HG03159 (cell line): ENCODE measurements around the gene EXOC6B.

Experiments
- ATAC-seq: cut with Tn5 transposase; IDR thresholded peaks from one replicate; pipeline ENCODE4 v1.9.1; 2021; ENCODE audit warnings: mild to moderate bottlenecking, moderate library complexity; ENCODE audit not compliant: unreplicated experiment

Gene EXOC6B

DNA sequence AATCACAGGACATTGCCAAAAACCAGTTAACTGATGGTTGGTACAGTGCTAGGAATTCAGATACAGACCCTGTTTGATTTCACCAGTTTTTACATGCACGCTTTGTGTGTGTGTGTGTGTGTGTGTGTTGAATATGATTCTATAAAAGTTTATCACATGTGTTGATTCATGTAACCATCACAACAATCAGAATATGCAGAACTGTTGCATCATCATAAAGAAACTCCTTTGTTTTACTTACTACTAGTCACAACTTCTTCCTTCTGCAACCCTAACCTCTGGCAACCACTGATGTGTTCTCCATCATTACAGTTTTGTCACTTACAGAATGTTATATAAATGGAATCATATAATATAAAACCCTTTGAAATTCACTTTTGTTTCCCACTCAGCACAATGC, 533.4 kb downstream of the EXOC6B start:
- no peak for ATAC-seq

DNA sequence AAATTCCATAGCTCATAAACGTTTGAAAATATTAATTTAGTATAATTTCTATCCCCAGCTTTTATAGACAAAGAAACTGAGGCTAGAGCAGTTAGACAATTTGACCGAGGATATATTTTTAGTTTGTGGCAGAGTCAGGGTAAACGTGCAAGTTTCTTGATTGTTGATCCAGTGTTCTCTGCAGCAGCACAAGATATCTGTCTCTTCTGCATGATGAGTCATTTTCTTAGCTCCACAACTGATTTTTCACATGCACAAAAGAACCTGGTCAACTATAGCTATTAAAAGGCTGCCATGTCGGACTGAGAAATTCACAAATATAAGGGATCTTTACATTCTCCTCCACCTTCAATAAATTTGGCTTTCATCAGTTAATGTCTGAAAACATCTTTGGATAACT, 534.8 kb downstream of the EXOC6B start:
- no peak for ATAC-seq

- ATAC-seq = no peak
These were observed 536.1 kb downstream of the EXOC6B start for GRCh38 chr2:72289736-72290135.

GRCh38 chr2:72289283-72289682, 536.5 kb downstream of the EXOC6B start:
- no peak for ATAC-seq

DNA sequence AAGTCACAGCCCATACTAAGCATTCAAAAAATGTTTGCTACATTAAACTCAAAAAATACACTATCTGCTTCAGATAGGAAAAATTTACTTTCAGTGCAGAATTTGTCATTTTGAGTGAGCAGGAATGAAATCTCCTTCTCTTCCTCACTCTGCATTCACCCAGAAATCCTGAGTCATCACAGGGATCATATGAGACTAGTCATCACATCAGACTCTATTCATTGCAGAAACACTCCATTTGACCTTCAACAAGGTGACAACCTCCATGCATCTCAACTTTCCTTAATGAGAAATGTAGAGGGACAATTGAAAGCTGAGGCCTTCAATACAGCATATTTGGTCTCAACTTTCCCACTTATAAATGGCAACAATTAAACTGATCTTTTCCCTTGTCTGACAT, 547.8 kb downstream of the EXOC6B start:
- ATAC-seq = no peak

- ATAC-seq = no peak
These were observed 549.0 kb downstream of the EXOC6B start for GRCh38 chr2:72276876-72277275.

DNA sequence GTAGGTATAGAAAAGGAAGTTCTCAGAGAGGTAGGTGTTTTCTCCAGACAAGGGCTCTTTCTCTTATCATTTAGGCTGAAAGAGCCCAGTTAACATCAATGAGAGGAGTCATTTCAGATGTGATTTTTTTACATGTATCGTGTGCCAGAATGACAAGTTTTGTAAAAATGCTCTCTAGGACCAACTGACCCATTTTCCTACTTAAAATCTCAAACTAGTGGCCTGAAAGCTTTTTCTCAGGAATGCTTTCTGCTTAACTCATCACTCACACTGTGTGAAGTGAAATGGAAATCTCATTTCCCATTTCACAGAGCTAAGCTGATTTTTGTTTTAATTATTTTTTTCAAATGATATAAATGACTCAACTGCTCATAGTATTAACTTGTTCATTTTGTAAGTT, 549.5 kb downstream of the EXOC6B start:
- ATAC-seq = no peak

DNA sequence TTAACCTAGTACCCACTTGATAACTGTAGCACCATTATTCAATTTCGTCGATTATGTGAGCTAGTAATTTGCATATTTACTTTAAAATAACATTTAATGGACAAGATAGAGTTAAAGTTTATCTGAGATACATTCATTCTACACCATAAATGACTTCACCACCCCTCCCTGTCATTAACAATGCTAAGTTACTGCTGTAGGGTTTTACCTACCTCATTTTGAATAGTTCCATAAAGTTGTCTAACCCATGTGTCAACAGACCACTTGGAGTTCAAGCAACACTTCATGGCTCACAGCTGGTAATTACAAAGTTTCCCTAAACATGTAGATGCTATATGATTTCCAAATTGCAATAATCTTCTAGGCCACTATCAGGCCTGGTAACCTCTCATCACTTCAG, 550.7 kb downstream of the EXOC6B start:
- no peak for ATAC-seq

GRCh38 chr2:72274380-72274797, 551.4 kb downstream of the EXOC6B start:
- ATAC-seq = no peak

- no peak for ATAC-seq
These were observed 552.4 kb downstream of the EXOC6B start for GRCh38 chr2:72273384-72273783.

DNA sequence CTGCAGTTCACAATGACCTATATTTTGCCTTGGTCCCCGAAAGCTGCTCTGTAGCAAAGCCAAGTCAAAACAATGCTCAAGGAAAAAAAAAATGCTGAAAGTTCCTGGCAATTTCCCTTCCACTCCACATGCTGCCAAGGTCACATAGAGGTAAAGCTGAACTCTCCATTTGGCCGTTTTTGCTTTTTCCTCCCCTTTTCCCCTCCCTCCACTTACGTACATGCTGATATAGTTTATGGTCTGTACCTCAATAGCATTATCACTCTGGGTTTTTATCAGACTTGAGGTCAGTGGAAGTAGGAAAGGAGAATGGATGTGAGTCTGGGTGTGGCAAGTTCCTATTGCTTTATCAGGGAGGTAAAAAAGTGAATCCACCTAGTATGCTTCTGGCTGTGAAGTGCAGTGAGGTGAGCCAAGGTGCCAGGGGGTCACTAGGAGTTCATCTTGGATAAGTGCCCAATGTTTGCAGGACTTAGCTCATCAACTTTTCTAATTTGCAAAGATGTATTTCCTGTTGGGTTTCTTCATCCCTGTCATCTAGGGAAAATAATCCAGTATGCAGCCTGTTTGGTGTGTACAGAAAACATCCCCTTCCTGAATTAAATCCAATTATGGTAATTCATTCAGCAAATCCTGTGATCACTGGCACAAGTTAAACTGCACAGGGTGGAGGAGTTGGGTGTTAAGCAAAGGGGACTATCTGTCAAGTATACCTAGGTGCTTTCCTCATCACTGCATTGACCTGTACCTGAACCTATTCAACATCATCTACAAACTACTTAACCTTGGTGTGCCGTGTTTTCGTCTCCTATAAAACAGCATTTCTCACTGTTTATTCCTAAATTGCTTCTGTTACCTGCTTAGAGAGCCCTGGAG, 553.8 kb downstream of the EXOC6B start:
- ATAC-seq = no peak

DNA sequence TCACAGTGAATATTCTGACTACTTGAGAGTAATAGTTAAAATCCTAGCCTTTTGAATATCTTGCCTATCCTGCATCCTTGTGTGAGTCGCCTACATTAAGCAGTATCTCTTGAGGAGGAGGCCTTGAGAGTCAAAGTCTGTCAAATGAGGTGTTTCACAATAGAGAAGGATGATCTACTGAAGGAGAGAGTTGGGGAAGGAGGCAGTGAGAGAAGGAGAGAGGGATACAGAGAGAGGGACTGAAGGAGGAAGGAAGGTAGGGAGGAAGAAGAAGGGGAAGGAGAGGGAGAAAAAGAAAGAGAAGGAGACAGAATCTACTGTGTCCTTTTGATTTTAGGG, 554.6 kb downstream of the EXOC6B start:
- ATAC-seq = no peak

GRCh38 chr2:72270556-72271275, 555.1 kb downstream of the EXOC6B start:
- ATAC-seq = no peak

DNA sequence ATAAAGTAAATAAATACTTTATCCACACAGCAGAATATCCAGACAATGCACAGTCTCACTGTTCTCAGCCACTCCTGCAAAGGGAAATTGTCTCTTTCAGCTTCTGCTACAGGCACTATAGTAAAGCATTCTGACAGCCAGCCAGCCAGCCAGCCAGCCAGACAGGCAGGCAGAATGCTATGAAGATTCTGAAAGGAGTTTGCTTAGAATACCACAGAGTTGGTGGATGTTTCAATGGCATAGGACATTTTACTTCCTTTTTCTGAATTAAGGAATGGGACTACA, 562.1 kb downstream of the EXOC6B start:
- ATAC-seq = no peak

GRCh38 chr2:72263043-72263775, 562.6 kb downstream of the EXOC6B start:
- no peak for ATAC-seq

DNA sequence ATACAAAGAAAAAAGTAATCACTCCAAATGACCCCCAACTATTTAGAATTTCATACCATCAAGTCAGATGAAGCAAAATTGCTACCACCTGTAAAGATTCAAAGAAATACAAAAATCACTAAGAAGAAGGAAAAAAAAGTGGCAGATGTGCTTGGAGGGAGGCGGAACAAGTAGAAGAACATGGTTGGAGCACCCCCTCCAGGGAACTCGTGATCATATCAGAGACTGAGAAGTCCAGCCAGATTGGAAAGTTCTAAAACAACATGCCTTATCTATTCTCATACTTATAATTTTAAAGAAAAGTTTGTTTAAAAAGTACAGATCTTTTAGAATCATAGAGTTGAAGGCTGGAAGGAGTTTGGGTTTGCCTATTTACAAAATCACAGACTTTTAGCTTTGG, 564.8 kb downstream of the EXOC6B start:
- no peak for ATAC-seq

- no peak for ATAC-seq
These were observed 570.3 kb downstream of the EXOC6B start for GRCh38 chr2:72255540-72255939.

GRCh38 chr2:72254831-72255451, 570.9 kb downstream of the EXOC6B start:
- no peak for ATAC-seq

GRCh38 chr2:72238311-72238710, 587.5 kb downstream of the EXOC6B start:
- no peak for ATAC-seq

DNA sequence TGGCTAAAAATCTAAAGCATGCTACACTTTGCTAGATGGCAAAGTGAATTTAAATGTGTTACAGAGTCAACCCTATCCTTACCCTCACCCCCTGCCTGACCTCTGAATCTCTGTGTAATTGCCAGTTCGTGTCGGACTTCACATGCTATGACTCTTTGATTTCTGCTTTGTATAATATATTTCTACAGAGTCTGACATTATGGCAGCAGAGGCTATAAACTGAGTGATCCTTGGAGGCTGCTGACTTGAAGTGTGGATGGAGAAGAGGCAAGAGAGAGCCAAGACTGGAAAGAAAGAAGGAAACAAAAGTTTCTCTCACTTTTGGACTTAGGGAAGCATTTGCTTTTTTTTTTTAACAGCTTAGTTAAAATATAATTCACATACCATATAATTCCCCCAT, 588.3 kb downstream of the EXOC6B start:
- no peak for ATAC-seq

GRCh38 chr2:72236445-72237067, 589.3 kb downstream of the EXOC6B start:
- no peak for ATAC-seq
